Naive thymus-derived CD4-positive, alpha-beta T cell (primary cell): Measurements from ENCODE around the gene CAPN5. TPM values are rescaled to one million over a fixed set of nuclear protein-coding genes. Genes with fewer than 3 reads are reported as not detected.

Source experiments
- ATAC-seq: fragments of 150-1000 bp; cut with Tn5 transposase; 2 replicates; pipeline ENCODE4 v1.10.0; 2021; ENCODE audit warnings: mild to moderate bottlenecking, moderate library complexity
- CTCF ChIA-PET: fragments of 350-600 bp; sonication (Branson Sonifier 250); formaldehyde crosslinking; loops from one replicate; lab custom pipeline; 2021; ENCODE audit warnings: antibody characterized with exemption; lab: Charles Lee
- POLR2A ChIA-PET: fragments of 350-600 bp; sonication (Branson Sonifier 250); formaldehyde crosslinking; loops from one replicate; lab custom pipeline; 2021; ENCODE audit warnings: antibody characterized with exemption, inconsistent platforms; lab: Charles Lee
- DNase-seq, 9 donors: peaks; one replicate each; pipeline versions ENCODE4 v3.0.0 to v3.0.0-alpha.2; 2020 to 2022; ENCODE audit warnings: mixed read lengths in 1 of 9
- H3K27ac ChIP-seq: one replicate; pipeline ENCODE4 v1.7.0; 2013; ENCODE audit warnings: mild to moderate bottlenecking, low read depth, low read length, moderate library complexity
- H3K27me3 ChIP-seq, 2 donors: one replicate each; pipeline ENCODE4 v1.7.0; 2013; ENCODE audit warnings: low read length in 2 of 2, mild to moderate bottlenecking in 2 of 2, moderate library complexity in 2 of 2; ENCODE audit not compliant: control insufficient read depth in 2 of 2, insufficient read depth in 2 of 2
- H3K36me3 ChIP-seq, 3 experiments: 1 replicate in 2 of 3; 2 replicates in 1 of 3; pipeline ENCODE4 v1.7.0; 2013; ENCODE audit warnings: low read length in 3 of 3, mild to moderate bottlenecking in 3 of 3, moderate library complexity in 1 of 3; ENCODE audit not compliant: insufficient read depth in 3 of 3, control insufficient read depth in 2 of 3
- H3K4me1 ChIP-seq, 2 donors: one replicate each; pipeline ENCODE4 v1.7.0; 2013; ENCODE audit warnings: low read length in 2 of 2, mild to moderate bottlenecking in 2 of 2, moderate library complexity in 1 of 2; ENCODE audit not compliant: control insufficient read depth in 2 of 2, insufficient read depth in 2 of 2
- H3K4me3 ChIP-seq: 2 replicates; pipeline ENCODE4 v1.7.0; 2013; ENCODE audit warnings: mild to moderate bottlenecking, low read length
- H3K9me3 ChIP-seq, 3 experiments: 1 replicate in 2 of 3; 2 replicates in 1 of 3; pipeline ENCODE4 v1.7.0; 2013; ENCODE audit warnings: low read length in 3 of 3; ENCODE audit not compliant: control insufficient read depth in 2 of 3
- H3K27ac Mint-ChIP-seq, 9 donors: one replicate each; pipeline ENCODE4 v1.8.0; 2020 to 2022; ENCODE audit warnings: mixed read lengths in 9 of 9, mild to moderate bottlenecking in 8 of 9, moderate library complexity in 5 of 9, inconsistent platforms in 2 of 9
- H3K27me3 Mint-ChIP-seq, 5 donors: one replicate each; pipeline ENCODE4 v1.8.0; 2021 to 2022; ENCODE audit warnings: mixed read lengths in 5 of 5, mild to moderate bottlenecking in 1 of 5
- H3K36me3 Mint-ChIP-seq, 5 donors: one replicate each; pipeline ENCODE4 v1.8.0; 2020 to 2022; ENCODE audit warnings: mixed read lengths in 5 of 5, mild to moderate bottlenecking in 3 of 5, inconsistent platforms in 1 of 5
- H3K4me1 Mint-ChIP-seq, 7 donors: one replicate each; pipeline ENCODE4 v1.8.0; 2020 to 2022; ENCODE audit warnings: mixed read lengths in 7 of 7, mild to moderate bottlenecking in 3 of 7, inconsistent platforms in 1 of 7
- H3K4me3 Mint-ChIP-seq, 10 donors: one replicate each; pipeline ENCODE4 v1.8.0; 2020 to 2022; ENCODE audit warnings: mild to moderate bottlenecking in 10 of 10, mixed read lengths in 10 of 10, moderate library complexity in 6 of 10, inconsistent platforms in 2 of 10
- H3K9me3 Mint-ChIP-seq, 11 donors: one replicate each; pipeline ENCODE4 v1.8.0; 2020 to 2022; ENCODE audit warnings: mixed read lengths in 11 of 11, mild to moderate bottlenecking in 4 of 11, inconsistent platforms in 1 of 11, moderate library complexity in 1 of 11
- intact Hi-C, 2 donors: fragments of 100-400 bp; cut with micrococcal nuclease; formaldehyde crosslinking; loops; one replicate each; pipeline ENCODE4 v1.15.1; 2023
- polyA plus RNA-seq, 2 donors: library from polyadenylated mRNA; unstranded; fragments of 300-500 nt; fragmentation: Illumina TruSeq; gene quantifications; one replicate each; pipeline ENCODE4 v1.2.3, GENCODE V29; 2021
- total RNA-seq, 6 experiments: library from RNA in 5 of 6; stranded (reverse) in 5 of 6; gene quantifications; 1 replicate in 5 of 6; 2 replicates in 1 of 6; pipeline ENCODE4 v1.2.3 and lab custom pipeline; 2021 to 2026

CAPN5 gene
- total and polyA plus RNA-seq, 7 experiments from 2014 or later: 0.94 to 5.8 (median 5.6) TPM

DNA sequence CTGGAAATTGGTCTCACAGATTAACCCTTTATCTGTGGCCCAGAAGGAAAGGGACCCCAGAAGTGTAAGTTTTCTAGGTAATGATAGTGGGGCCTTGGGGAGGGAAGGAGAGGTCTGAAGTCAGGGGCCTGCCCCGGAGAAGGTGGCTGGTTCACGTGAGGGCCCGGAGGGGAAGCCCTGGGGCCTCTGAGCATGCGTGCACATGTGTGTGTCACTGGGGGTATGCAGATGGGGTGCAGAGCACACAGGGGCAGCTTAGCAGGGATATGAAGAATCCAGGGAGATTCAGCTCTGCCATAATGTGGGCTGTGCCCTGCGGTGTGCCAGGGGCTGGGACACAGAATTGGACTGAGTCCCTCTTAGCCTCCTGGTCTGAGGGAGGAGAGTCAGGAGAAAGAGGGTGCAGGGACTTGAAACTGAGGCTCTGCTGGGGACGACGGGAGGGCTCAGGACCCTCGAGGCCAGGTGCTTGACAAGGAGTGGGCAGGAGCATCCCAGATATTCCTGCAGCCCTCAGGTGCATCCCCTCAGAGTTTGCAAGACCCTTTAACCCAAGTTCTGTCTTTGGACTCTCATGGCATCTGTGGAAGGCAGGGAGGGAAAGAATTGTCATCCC is 76.7 kb downstream of the CAPN5 start:
- Histone ChIP-seq H3K36me3 (no peaks in the 10 kb centered on the region), H3K27ac (no peak overlapping the region), H3K27me3 (no peaks in the 10 kb centered on the region), H3K9me3 (no peaks in the 10 kb centered on the region), H3K4me3 (no peak overlapping the region), H3K4me1 (peaks cover 0 to 10% of the 10 kb centered on the region in 2 donors)
- peak overlapping the region in 1 of 9 donors; percentile 29 for H3K27ac Mint-ChIP-seq
- ChIA-PET POLR2A (no interaction called here), CTCF (no interaction called here)
- no peaks in the 10 kb centered on the region for H3K36me3 Mint-ChIP-seq
- peaks cover 12 to 35% (median 14%) of the 10 kb centered on the region in 5 donors for H3K27me3 Mint-ChIP-seq
- ATAC-seq (no peak), DNase-seq (no peak)
- intact Hi-C loops: no loop called here
- H3K4me3 Mint-ChIP-seq: no peak overlapping the region
- no peaks in the 10 kb centered on the region for H3K9me3 Mint-ChIP-seq
- H3K4me1 Mint-ChIP-seq: peaks cover 4 to 33% (median 12%) of the 10 kb centered on the region in 7 donors

DNA sequence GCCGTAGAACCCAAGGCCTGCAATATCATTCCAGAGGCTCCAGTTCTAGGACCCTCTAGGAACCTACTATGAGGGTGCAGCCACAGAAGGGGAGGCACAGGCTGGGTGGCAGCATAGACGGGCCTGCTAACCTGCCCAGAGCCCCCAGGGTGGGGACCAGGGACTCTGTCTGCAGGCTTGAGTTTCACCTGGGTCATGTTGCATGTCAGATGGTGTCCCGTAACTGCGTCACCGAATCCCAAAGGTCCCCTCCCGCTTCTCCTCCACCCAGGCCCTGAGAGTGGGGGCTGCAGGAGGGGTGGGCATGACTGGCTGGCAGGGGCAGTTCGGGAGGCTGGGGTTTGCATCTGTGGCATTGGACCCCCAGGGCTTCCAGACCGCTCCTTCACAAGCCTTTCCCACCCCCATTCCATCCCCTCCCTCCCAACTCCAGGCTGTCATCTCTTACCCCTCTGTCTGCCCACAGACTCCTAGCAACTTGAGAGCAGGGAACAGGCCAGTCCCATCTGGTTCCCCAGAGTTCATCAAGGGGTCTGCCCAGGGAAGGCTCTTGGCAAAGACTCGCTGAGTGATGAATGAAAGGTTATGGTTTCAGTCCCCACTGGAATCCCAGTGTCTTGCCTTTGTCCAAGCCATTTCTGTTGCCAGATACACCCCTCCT is 77.6 kb downstream of the CAPN5 start:
- no peaks in the 10 kb centered on the region for H3K9me3 Mint-ChIP-seq
- H3K27me3 Mint-ChIP-seq: peaks cover 5 to 27% (median 9%) of the 10 kb centered on the region in 5 donors
- Histone ChIP-seq H3K27me3 (no peaks in the 10 kb centered on the region), H3K27ac (no peak overlapping the region), H3K36me3 (no peaks in the 10 kb centered on the region), H3K4me1 (peaks cover 0 to 10% of the 10 kb centered on the region in 2 donors), H3K4me3 (no peak overlapping the region), H3K9me3 (no peaks in the 10 kb centered on the region)
- ChIA-PET CTCF (no interaction called here), POLR2A (no interaction called here)
- H3K4me3 Mint-ChIP-seq: no peak overlapping the region
- DNase-seq: no peak
- peaks cover 4 to 33% (median 12%) of the 10 kb centered on the region in 7 donors for H3K4me1 Mint-ChIP-seq
- intact Hi-C loops: no loop called here
- ATAC-seq: no peak
- H3K36me3 Mint-ChIP-seq: no peaks in the 10 kb centered on the region
- H3K27ac Mint-ChIP-seq: no peak overlapping the region

DNA sequence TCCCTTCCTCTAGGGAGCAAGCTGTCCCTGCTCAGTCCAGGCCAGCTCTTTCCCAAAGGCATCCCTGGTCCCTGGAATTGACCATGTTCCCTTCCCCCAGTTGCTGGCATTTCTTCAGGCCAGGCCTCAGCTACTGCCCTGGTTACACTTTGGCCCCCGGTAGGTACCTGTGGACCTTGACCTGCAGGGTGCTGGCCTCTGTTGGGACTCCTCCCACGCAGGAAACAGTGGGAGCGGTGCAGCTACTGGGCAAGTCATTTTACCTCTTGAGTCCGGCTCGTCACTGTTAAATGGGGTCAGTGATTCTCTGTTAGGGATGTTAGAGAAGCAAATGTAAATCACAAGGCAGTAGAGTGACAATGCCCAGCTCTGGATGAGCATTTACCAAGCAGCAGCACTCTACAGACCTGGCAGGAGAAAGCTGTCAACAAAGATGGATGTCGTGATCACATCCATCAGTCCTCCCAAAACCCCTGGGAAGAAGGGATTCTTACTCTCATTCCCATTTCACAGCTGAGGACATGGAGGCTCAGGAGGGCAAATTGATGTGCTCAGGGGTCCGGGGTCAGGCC is 78.2 kb downstream of the CAPN5 start:
- H3K4me1 Mint-ChIP-seq: peaks cover 4 to 33% (median 12%) of the 10 kb centered on the region in 7 donors
- Histone ChIP-seq H3K27me3 (no peaks in the 10 kb centered on the region), H3K36me3 (no peaks in the 10 kb centered on the region), H3K4me1 (peaks cover 0 to 10% of the 10 kb centered on the region in 2 donors), H3K9me3 (no peaks in the 10 kb centered on the region), H3K27ac (no peak overlapping the region), H3K4me3 (no peak overlapping the region)
- ATAC-seq (no peak), DNase-seq (no peak)
- H3K27ac Mint-ChIP-seq: no peak overlapping the region
- H3K9me3 Mint-ChIP-seq: no peaks in the 10 kb centered on the region
- ChIA-PET CTCF (no interaction called here), POLR2A (no interaction called here)
- peaks cover 0 to 22% (median 8%) of the 10 kb centered on the region in 5 donors for H3K27me3 Mint-ChIP-seq
- intact Hi-C loops: no loop called here
- H3K4me3 Mint-ChIP-seq: no peak overlapping the region
- H3K36me3 Mint-ChIP-seq: no peaks in the 10 kb centered on the region

DNA sequence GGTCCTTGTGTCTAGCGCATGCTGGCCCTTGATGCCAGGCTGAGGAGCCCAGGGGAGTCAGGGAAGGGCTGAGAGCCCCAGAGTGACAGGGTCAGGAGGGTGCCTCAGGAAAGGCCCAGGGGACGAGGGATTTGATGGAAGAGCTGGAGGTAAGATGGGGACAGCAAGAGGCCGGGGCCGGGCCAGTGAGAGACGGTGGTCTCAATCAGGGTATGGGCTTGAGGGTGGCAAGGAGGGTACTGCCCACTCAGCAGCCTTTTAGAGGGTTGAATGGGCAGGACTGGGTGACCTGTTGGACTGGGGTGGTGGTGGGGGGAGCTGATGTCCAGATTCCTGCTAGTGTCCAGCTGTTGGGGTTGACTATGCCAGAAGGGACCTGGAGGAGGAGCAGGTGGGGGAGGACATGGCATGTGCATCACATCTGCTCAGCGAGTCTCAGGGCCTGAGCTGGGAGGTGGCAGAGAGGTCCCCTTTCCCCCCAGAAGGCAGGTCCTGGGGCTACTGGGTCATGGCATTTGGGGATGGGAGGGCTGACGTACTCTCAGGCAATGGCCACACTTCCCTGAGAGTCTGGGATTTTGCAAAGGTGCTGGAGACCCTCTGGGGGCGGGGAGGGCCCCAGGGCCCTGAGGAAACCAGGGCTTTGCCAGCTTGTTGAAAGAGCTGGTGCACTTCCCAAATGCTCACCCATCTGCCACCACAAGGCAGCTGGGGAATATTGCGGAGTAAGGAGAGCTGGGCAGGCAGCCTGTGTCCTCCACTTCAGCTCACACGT is 79.7 kb downstream of the CAPN5 start:
- Histone ChIP-seq H3K36me3 (no peaks in the 10 kb centered on the region), H3K4me3 (no peak overlapping the region), H3K27me3 (no peaks in the 10 kb centered on the region), H3K4me1 (peaks cover 0 to 14% of the 10 kb centered on the region in 2 donors), H3K9me3 (no peaks in the 10 kb centered on the region), H3K27ac (no peak overlapping the region)
- peaks cover 0 to 21% (median 8%) of the 10 kb centered on the region in 5 donors for H3K27me3 Mint-ChIP-seq
- no peaks in the 10 kb centered on the region for H3K36me3 Mint-ChIP-seq
- DNase-seq: no peak
- peak overlapping the region in 2 of 10 donors; percentile 49 to 75 for H3K4me3 Mint-ChIP-seq
- H3K4me1 Mint-ChIP-seq: peaks cover 7 to 35% (median 14%) of the 10 kb centered on the region in 7 donors
- POLR2A ChIA-PET: no interaction called here
- intact Hi-C loops: no loop called here
- no peak for ATAC-seq
- CTCF ChIA-PET: interaction anchor here (1.2 kb wide), 1 partner anchor 19 kb away, joined by 6 read pairs; the partner anchor contains the start of gene MYO7A
- H3K9me3 Mint-ChIP-seq: no peaks in the 10 kb centered on the region
- H3K27ac Mint-ChIP-seq: peak overlapping the region in 1 of 9 donors; percentile 59

DNA sequence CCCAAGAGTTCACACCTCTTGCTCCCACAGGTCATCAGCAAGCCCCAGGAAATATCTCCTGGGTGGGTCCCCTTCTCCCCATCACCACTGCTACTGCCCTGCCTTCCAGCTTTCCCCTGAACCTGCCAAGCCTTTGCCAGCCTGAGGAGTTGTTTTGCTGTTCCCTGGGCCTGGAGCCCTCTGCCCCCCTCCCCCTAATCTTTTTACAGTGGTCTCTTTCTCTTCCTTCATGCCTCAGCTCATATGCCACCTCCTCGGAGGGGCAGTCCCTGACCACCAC is 80.2 kb downstream of the CAPN5 start:
- Mint-ChIP-seq H3K36me3 (no peaks in the 10 kb centered on the region), H3K27me3 (peaks cover 0 to 21% (median 4%) of the 10 kb centered on the region in 5 donors), H3K4me1 (peaks cover 12 to 36% (median 17%) of the 10 kb centered on the region in 7 donors), H3K27ac (peak overlapping the region in 2 of 9 donors; percentile 59 to 74), H3K4me3 (peak overlapping the region in 3 of 10 donors; percentile 43 to 75 (median 75)), H3K9me3 (no peaks in the 10 kb centered on the region)
- ATAC-seq (no peak), DNase-seq (no peak)
- CTCF ChIA-PET: interaction anchor here (1.2 kb wide), 1 partner anchor 20 kb away, joined by 6 read pairs; the partner anchor contains the start of gene MYO7A
- H3K27me3 ChIP-seq: no peaks in the 10 kb centered on the region
- intact Hi-C loops: no loop called here
- no peak overlapping the region for H3K27ac ChIP-seq
- H3K4me1 ChIP-seq: peaks cover 2 to 19% of the 10 kb centered on the region in 2 donors
- no peak overlapping the region for H3K4me3 ChIP-seq
- no peaks in the 10 kb centered on the region for H3K36me3 ChIP-seq
- H3K9me3 ChIP-seq: no peaks in the 10 kb centered on the region
- POLR2A ChIA-PET: no interaction called here

DNA sequence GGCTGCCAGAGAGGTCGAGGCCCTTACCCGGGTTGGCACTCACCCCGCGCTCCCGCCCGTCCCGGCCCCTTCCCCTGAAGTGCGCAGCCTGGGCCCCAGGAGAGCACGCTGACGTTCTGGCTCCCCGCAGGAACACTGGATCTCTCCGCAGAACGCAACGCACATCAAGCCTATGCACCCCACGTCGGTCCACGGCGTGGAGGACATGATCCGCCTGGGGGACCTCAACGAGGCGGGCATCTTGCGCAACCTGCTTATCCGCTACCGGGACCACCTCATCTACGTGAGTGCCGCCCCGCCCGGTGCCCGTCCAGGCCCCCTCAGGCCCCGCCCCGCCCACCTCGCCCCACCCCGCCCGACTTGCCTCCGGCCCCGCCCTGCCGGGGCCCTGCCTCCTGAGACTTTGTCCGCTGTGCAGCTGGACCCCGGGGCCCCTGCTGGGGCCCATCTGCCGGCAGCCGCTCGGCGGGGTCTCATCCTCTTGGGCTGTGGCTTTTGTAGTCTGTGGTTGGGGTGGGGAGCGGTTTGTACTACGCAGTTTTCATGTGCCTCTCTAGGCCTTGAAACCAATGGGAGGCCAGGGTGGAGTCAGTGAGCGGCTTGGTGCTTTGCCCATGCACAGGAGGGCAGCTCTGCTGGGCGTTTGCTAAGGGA is 81.0 kb downstream of the CAPN5 start:
- Mint-ChIP-seq H3K9me3 (no peaks in the 10 kb centered on the region), H3K4me3 (peak overlapping the region; percentile 48 to 81 (median 75)), H3K27me3 (peaks cover 0 to 21% (median 4%) of the 10 kb centered on the region in 5 donors), H3K36me3 (no peaks in the 10 kb centered on the region), H3K4me1 (peaks cover 13 to 37% (median 22%) of the 10 kb centered on the region in 7 donors), H3K27ac (peak overlapping the region in 4 of 9 donors; percentile 7 to 84 (median 57))
- Histone ChIP-seq H3K9me3 (no peaks in the 10 kb centered on the region), H3K4me3 (peak overlapping the region; percentile 35), H3K4me1 (peaks cover 9 to 22% of the 10 kb centered on the region in 2 donors), H3K27me3 (no peaks in the 10 kb centered on the region), H3K36me3 (no peaks in the 10 kb centered on the region), H3K27ac (no peak overlapping the region)
- ATAC-seq: peak; percentile 68
- peak in 4 of 9 donors; percentile 8 to 12 (median 10) for DNase-seq
- intact Hi-C loops: no loop called here
- POLR2A ChIA-PET: no interaction called here
- CTCF ChIA-PET: interaction anchor here (1.2 kb wide), 1 partner anchor 20 kb away, joined by 6 read pairs; the partner anchor contains the start of gene MYO7A
